ENCODE data around the gene POLRMT.

DNA sequence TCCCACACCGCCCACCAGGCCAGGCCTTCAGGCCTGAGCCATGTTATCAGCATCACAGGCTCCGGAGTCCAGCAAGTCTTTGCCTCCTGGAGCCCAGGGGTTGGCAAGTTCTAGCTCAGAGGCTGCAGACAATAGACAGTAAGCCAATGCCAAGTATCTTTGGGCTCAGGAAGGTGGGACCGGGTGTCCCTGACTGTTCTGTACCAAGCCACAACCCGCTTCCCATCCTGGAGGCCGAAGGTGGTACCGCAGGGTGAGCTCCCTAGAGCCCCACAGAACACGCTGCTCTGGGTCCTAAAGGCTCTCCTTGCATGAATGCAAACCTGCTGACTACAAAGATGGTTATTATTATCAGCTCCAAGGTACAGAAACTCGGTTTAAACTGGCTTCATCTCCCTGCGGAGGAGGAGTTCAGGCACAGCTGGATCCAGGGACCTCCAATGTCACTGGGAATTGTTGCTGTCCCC lies 37.3 kb upstream of the POLRMT start:
- TF ChIP-seq CTCF (IDR thresholded peaks at IDR 0.05) (peak in 1 of 12 donors; percentile 5), POLR2A (IDR thresholded peaks at IDR 0.05) (no peak)

Data from heart left ventricle (tissue), 13 donors.